AG04449 (cell line): ENCODE data around the gene PPIL6.

ENCODE experiments used
- CTCF ChIA-PET: fragments of 350-600 bp; formaldehyde crosslinking; extraction: SDS; loops from one replicate; lab custom pipeline; 2021; ENCODE audit warnings: antibody characterized with exemption; lab: Yijun Ruan, JAX
- POLR2A ChIA-PET: fragments of 400-600, 350-600 bp; formaldehyde crosslinking; extraction: SDS; loops from one replicate; lab custom pipeline; 2020; ENCODE audit warnings: antibody characterized with exemption, inconsistent platforms; lab: Yijun Ruan, JAX
- DNase-seq: peaks from one replicate; pipeline ENCODE4 v3.0.0-alpha.2; 2010; ENCODE audit warnings: low read depth, low spot score
- H3K4me3 ChIP-seq: 2 replicates; pipeline ENCODE4 v1.5.1; 2011; ENCODE audit warnings: low read depth, mild to moderate bottlenecking, control low read depth, low read length
- TF ChIP-seq, protein P1 (sequence below): IDR thresholded peaks from one replicate; pipeline ENCODE4 v1.5.1; 2011; ENCODE audit warnings: mild to moderate bottlenecking, moderate library complexity, low read length, control low read depth, inconsistent platforms; ENCODE audit not compliant: insufficient read depth; ENCODE audit errors: missing control alignments

The PPIL6 gene

DNA sequence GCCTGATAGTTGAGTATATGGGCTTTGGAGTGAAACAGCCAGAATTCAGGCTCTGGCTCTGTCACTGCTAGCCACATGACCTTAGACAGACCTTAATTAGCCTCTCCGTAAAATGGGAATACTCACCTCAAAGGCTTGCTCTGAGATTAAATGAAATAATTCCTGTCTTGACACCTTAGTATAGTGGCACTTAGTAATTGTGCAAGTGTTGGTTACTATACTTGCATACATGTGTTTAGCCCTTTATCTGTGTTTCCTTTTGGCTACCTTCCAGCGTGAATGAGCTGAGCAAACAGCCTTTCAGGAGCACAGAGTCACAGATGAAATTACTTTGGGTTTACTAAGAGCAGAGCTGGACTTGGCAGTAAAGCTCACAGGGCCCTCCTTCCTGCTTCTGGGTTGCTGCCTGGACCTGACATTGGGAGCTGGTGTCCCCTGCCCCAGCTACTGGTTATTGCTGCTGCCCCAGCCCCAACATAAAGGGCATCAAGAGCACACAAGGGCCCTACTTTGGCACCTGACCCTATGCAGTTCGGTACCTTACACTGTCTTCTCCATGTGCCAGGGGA is 90.9 kb downstream of the PPIL6 start:
- no peak overlapping the region for H3K4me3 ChIP-seq
- peak; percentile 33 for DNase-seq
- ChIA-PET POLR2A (interaction anchor here (1.1 kb wide), 1 partner anchor 12 kb away, joined by 3 read pairs; no protein-coding TSS in a partner anchor), CTCF (interaction anchor here (0.9 kb wide), 2 partner anchors 10 to 35 kb away, joined by 3 to 4 read pairs; no protein-coding TSS in a partner anchor)
- TF ChIP-seq, protein P1, sequence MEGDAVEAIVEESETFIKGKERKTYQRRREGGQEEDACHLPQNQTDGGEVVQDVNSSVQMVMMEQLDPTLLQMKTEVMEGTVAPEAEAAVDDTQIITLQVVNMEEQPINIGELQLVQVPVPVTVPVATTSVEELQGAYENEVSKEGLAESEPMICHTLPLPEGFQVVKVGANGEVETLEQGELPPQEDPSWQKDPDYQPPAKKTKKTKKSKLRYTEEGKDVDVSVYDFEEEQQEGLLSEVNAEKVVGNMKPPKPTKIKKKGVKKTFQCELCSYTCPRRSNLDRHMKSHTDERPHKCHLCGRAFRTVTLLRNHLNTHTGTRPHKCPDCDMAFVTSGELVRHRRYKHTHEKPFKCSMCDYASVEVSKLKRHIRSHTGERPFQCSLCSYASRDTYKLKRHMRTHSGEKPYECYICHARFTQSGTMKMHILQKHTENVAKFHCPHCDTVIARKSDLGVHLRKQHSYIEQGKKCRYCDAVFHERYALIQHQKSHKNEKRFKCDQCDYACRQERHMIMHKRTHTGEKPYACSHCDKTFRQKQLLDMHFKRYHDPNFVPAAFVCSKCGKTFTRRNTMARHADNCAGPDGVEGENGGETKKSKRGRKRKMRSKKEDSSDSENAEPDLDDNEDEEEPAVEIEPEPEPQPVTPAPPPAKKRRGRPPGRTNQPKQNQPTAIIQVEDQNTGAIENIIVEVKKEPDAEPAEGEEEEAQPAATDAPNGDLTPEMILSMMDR = no peak

DNA sequence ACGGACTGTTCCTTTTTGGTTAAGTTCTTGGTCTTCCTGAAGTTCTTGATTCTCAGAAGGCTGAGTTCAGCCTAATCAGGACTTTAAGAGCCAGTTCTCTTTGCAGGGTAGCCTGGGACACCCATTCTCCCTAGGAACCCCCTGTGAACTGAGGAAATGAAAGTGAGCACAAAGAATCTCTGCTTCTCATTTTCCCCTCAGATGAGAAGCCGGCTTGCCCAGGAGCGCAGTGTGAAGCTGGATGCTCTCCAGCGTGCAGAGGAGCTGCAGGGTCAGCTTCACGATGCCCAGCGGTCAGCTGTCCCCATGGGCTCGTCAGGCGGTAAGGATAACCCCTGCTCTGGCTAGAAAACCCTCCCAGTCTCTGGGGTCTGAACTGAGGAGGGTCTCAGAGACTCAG is 92.2 kb downstream of the PPIL6 start:
- H3K4me3 ChIP-seq = no peak overlapping the region
- DNase-seq = no peak
- TF ChIP-seq, protein P1 = no peak
- CTCF ChIA-PET = interaction anchor here (1.1 kb wide), 1 partner anchor 15 kb away, joined by 3 read pairs; no protein-coding TSS in a partner anchor
- POLR2A ChIA-PET = interaction anchor here (1.3 kb wide), 1 partner anchor 29 kb away, joined by 3 read pairs; no protein-coding TSS in a partner anchor

GRCh38 chr6:109347779-109348178 is 92.6 kb downstream of the PPIL6 start:
- CTCF ChIA-PET = interaction anchor here (1.1 kb wide), 1 partner anchor 14 kb away, joined by 3 read pairs; no protein-coding TSS in a partner anchor
- no peak for DNase-seq
- H3K4me3 ChIP-seq = no peak overlapping the region
- POLR2A ChIA-PET = interaction anchor here (1.3 kb wide), 1 partner anchor 29 kb away, joined by 3 read pairs; no protein-coding TSS in a partner anchor
- TF ChIP-seq, protein P1 = no peak

GRCh38 chr6:109345986-109346385 is 94.4 kb downstream of the PPIL6 start:
- H3K4me3 ChIP-seq = no peak overlapping the region
- TF ChIP-seq, protein P1 = no peak
- CTCF ChIA-PET = no interaction called here
- DNase-seq = no peak
- POLR2A ChIA-PET = no interaction called here

DNA sequence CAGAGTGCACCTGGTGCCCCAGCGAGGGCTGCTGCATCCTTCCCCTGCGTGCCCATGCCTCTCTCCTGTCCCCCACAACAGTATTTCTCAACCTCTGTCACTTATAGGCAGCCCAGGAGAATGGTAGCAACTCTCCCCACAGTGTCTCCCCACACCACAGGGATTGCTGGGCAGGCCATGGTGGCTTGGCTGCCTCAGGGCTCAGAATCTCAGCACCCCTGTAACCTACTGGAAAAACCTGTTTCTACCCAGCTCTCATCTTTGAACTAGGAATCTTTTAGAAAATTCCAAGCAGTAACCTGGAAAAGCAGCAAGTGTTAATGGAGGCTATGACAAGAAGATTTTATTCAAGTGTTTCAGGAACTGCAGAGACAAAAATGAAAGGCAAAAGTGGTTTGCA is 96.2 kb downstream of the PPIL6 start:
- POLR2A ChIA-PET = no interaction called here
- TF ChIP-seq, protein P1 = no peak
- CTCF ChIA-PET = no interaction called here
- no peak overlapping the region for H3K4me3 ChIP-seq
- DNase-seq = no peak

DNA sequence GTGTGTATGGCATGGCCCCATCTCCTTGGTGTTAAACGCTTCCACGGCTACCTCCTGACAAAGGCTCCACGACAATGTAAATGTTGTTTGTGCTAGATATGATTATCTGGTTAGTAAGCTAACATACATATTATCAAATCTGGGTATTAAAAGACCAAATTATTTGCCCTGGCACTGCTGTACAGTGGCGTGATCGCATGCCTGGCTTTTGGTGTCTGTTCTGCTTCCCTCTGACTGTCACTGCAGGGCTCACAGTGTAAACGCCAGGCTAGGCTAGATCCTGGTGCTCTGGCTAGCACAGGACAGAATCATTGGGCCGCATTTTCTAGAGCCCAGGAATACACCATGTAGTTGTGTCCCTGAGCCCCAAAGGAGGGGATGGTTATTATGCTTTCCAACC is 96.9 kb downstream of the PPIL6 start:
- H3K4me3 ChIP-seq = no peak overlapping the region
- no peak for DNase-seq
- ChIA-PET CTCF (no interaction called here), POLR2A (no interaction called here)
- TF ChIP-seq, protein P1 = no peak
